Esophagus muscularis mucosa (tissue), 4 donors: ENCODE measurements around the gene CD180.

Experiments
- CTCF ChIP-seq, 3 experiments: fragments of 200-600 bp in 2 of 3; fragments of 450-650 bp in 1 of 3; sonication (generic) in 2 of 3; IDR thresholded peaks; one replicate each; pipeline ENCODE4 v1.5.1; 2017 to 2019; ENCODE audit warnings: antibody characterized with exemption in 3 of 3, mild to moderate bottlenecking in 2 of 3, moderate library complexity in 1 of 3
- EP300 ChIP-seq: sonication (generic); formaldehyde crosslinking; IDR thresholded peaks from one replicate; pipeline ENCODE4 v1.6.1; 2017; ENCODE audit warnings: antibody characterized with exemption
- POLR2A ChIP-seq: fragments of 450-650 bp; IDR thresholded peaks from one replicate; pipeline ENCODE4 v1.6.1; 2017; ENCODE audit warnings: antibody characterized with exemption, moderate library complexity, mild to moderate bottlenecking, low read depth
- POLR2AphosphoS5 ChIP-seq, 2 donors: sonication (generic); formaldehyde crosslinking; IDR thresholded peaks; one replicate each; pipeline ENCODE4 v1.6.1; 2017; ENCODE audit warnings: antibody characterized with exemption in 2 of 2

- TF ChIP-seq CTCF (IDR thresholded peaks at IDR 0.05) (no peak), POLR2AphosphoS5 (IDR thresholded peaks at IDR 0.05) (no peak), POLR2A (no peak), EP300 (no peak)
Observed at GRCh38 chr5:67206461-67206860, 9.9 kb upstream of the CD180 start.
